HL-60/S4 (cell line): Measurements from ENCODE around the gene CNKSR3.

ENCODE experiments used
- in situ Hi-C: fragments of 300-500 bp; cut with MboI; formaldehyde crosslinking; loops from 2 replicates; pipeline ENCODE4 v1.14.3; 2022; ENCODE audit warnings: low sequenced_read_pairs

Gene CNKSR3

DNA sequence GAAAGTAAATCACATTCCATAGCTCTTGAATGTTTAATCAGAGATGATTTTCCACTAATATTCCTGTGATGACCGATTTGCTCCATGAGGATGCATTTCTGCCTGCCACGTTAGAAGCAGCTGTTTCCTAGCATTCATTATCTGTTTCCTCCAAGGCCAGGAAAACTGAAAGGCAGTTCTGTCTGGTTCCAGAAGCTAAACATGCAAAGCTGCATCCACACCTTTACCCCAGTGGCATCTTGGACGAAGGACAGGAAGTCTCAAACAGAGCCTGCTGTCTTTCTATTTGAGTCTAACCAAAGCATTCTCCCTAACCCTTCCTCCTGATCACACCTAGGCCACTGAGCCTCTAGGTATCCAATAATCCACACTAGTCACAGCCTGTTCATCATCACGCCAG lies 27.6 kb downstream of the CNKSR3 start:
- in situ Hi-C loops: no loop called here

DNA sequence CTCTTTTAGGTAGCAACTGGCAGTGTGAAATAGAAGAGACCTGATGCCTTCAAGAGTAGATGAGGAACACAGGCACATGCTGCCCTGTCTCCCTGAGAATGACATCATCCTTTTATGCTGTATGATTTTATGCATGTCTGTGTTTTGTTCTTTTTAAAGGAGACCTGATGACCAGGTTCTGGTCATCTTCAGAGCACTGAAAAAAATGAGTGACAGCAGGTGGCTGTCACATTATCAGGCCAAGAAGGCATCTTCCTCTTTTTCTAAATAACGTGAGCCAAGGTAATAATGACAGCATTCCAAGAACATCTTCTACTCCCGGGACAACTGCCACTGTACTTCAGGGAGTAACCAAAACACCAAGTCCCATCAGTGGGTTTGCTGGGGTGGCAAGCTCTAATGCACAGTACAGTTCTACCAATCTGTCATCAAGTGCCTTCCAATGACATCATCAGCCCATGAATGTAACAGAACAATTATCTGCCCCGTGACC lies 28.9 kb downstream of the CNKSR3 start:
- in situ Hi-C loops: no loop called here

DNA sequence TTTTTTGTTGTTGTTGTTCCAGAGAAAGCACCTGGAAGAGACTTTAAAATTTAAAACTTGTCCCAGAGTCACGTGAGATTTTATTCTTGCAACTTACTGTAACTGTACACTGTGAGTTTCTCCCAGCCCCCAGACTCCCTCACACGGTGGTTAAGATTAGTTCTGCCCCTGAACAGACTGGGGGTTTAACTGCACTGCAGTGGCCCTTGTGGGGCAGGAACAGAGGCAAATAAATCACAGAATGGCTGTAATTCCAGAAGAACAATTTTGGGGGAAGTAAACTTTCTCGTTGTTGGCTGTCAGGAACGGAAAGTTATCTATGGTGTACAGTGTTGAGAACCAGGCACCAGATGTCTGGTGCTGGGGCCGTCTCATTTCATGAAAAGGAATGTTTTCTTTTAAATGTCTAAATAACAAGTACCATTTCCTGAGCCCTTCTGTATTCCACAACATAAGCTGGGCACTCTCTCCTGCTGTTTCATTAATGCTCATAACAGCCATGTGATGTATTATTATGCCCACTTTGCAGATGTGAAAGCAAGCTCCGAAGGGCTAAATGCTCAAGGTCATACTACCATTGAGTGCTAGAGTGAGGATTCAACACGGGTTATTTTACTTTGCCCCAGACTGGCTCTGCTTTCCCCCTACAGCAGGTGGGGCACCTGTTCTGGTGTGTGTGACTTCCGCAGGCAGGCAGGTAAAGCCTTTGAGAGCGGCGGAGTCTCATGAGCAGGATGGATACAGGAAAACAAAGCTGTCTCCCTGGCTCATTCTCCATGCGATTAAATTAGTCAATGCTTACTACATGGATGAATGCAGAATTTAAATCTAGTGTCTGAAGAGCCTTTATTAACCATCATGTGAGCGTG lies 30.5 kb downstream of the CNKSR3 start:
- in situ Hi-C loops: no loop called here

DNA sequence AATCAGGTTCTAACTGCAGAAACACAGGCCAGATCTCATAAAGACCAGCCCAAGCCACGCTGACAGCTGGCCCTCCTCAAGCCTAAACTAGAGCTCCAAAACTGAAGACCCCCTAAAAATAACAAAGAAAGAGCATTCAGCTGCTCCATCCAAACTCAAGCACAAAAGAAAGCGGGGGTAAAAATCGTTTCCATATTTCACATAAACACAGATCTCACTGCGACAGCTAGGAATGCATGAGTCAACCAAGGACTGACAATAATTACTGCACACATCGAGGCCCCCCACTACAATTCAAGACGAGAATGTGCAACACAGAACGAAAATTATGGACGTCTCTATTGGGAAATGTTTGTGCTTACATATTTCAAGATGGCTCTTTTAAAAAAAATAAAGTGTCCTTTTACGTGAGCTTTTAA lies 31.1 kb downstream of the CNKSR3 start:
- in situ Hi-C loops: no loop called here

DNA sequence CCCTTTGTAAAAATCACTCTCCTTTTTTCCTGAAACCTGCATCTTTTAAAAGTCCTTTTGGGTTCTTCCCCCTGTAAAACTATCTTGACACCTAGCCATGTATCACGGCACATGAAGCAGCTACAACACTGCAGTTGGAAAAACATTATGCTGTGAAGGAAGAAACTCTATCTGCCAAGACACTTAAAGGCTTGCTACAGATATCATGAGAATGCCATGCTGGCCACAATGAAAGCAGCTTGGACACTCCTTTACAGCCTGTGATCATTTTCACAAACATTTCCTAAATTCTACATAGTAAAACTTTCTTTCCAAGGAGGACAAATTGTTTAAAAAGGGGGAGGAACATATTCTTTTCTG lies 31.8 kb downstream of the CNKSR3 start:
- in situ Hi-C loops: no loop called here

DNA sequence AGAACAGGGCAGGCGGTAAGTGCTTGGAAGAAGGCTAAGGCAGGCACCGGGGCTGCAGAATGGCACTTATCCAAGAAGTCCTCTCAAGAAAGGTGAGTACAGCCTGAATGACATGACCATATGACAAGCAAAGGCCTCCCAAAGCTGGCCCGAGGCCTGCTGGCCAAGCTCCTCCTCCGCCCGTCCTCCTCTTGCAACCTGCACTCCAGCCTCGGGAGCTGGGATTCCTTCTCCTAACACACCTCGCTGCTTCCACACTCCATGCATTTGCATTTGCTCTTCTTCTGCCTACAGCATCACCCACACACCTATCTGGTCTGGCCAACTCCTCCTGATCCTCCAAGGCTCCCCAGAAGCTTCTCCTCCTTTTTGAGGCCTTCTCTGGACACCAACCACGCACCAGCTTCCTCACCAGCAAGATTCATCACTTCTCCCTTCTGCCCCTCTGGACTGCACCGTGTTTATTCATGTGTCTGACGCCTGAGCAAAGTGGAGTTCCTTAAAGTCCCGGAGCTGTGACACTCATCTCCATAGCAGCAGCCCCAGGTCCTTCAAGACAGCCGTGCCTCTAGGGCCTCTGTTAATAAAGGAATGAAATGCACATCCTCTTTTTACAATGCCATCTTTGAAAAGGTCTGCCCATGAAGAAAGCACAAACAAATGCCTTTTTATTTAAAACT lies 32.3 kb downstream of the CNKSR3 start:
- in situ Hi-C loops: no loop called here

DNA sequence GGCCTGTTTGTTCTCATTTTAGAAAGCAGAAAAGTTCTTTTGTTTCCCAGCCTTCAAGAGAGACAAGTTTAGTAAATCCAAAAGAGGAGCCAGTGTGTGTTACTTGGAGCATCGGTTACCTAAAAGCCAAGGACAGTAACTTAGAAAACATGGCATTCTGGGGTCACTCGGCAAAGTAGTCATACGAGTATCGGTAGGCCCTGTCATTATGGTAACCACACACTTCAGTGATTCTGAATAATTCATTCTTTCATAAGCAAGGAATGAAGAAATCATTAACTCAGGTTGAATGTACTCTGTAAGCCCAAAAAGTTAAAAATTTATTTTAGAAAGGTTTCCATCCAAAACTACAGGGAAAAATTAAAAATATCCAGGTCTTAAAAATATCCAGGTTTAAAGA lies 34.0 kb downstream of the CNKSR3 start:
- in situ Hi-C loops: no loop called here

DNA sequence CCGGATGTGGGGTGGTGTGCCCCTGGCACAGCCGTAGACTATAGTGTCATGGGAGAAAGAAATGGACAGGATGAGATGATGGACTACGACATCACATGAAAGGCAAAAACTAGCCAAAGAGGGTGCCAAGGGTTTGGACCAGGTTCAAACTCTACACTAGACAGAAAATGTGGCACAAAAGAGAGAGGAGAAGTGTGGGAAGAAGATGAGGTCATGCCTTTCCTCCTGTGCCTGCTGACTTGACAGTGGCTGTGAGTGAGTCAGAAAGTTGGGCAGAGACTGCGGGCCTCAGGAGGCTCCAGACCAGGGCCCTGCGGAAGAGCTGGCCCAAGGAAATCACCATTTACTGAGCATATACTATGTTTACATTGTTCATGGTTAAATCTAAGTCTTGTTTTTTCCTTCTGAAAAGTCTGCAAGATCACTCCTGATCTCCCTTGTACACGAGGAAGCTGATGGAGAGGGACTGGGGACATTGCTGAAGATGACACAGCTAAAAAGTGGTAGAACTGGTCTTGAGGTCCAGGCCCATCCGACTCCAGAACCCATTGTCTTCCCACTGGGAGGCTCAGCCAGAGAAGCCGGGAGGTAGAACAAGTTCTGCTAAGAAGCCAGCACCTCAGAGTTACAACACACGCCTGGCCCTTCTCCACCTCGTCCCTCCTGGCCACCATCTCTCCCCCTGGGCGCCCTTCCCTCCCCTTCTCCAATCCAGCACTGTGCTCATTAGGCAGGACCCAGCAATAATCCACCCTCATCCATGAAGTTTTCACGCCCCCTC lies 35.6 kb downstream of the CNKSR3 start:
- in situ Hi-C loops: no loop called here

DNA sequence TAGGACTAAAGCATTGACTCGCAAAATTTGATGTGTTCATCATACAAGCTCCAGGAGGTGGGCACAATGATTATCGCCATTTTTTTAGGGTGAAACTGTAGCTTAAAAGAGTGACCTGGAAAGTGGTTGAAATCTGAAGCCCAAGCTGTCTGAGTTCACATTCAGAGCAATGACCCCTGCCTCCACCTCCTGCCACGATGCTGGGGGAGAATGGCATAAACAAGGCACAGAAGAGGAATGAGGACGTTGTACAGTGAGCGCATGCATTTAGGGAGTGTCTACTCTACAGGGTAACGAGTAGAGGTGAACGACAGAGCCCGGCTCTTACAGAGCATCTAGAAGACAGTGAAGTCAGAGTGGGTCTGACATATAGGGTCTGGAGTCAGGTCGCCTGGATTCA lies 37.2 kb downstream of the CNKSR3 start:
- in situ Hi-C loops: no loop called here

DNA sequence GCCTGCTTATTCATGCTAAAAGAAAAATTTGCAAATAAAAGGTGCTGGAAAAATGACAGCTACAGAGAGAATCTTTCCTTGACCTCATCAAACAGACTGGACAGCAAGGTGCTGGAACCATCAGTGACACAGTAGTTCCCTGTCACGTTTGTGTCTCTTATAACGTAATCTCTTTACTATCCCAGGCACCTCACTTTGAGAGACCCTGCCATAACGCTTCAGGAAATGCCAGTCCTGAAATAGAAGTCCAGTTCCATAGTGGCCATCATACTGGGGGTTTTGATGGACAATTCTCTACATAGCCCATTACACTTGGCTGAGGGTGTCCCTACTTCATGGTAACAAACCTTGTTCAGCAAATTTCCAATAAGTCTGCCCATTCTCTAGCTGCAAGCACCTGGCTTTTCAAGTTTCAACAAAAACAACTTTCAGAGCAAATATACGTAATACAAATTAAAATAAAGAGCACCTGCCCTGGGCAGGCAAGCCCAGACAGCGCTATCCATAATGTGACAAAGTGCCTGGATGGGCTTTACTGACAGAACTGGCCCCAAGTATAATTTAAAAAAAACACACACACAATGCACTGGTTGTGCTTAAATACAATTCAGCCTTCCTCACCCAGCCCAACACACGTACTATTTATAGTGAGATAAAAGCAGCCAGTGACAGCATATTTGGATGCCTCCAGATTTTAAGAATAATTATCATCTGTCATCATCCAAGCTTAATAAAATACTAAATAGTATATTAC lies 38.7 kb downstream of the CNKSR3 start:
- in situ Hi-C loops: no loop called here

DNA sequence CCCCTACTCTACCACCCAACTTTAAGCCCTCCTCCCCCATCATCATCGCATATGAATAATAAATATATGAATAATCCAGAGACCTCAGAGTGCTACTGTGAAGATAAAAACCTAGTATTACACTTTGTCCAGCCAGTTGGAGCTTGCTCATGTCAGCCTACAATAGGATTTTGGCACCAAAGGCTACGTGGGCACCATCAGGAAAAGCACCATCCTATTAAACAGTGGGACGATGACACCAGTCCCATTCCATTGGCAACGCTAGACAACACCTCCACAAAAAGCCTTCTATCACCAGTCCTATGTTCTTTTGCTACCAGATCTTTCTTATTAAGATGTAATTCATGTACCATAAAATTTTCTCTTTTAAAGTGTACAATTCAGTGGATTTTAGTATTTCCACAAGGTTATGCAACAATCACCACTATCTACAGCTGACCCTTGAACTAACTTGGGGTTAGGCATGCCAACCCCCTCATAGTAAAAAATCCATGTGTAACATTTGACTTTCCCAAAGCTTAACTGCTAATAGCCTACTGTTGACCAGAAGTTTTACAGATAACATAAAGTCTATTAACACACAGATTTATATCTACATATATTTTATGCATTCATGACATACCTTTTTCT lies 41.1 kb downstream of the CNKSR3 start:
- in situ Hi-C loops: no loop called here

DNA sequence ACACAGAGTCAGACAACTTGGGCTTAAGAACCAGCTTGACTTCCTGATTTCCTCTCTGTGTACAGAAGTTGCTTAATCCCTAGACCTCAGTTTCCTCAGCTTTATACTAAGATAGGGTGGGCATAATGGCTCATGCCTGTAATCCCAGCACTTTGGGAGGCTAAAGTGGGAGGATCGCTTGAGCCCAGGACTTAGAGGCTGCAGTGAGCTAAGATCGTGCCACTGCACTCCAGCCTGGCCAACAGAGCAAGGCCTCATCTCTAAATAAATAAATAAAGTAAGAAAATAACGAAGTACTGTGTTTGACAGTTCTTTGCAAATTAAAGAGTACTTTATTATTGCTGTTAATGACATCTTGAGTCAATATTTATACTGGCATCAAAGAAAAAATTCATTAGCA lies 41.7 kb downstream of the CNKSR3 start:
- in situ Hi-C loops: no loop called here

DNA sequence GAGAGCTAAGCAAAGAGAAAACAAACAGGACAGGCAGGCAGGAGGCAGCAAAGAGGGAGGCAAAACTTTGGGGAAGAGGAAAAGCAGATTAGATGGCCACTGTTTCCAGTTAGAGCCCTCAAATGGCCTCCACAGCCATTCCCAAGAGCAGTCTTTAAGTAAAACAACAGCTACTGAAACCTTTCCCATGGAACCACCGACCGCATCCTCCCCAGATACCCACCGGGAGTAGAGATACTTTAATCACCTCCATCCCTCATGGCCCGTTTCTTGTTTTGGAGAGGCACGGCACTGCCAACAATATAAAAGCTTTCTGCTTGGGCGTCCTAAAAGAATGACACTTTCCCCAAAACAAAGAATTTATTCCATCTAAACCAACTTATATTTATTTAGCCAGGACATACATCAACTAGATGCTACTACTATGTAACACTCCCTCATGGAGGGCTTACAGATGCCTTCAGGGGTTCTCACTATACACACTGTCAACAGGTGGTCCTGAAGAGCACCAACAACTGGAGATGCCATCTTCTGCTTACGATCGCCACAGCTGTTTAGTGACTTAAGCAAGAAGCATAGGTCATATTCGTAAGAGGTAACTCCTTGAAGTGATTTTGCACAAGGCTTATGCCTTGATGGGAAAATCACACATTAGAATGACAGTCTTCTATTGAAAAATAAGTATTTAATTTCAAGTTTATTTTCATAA lies 43.4 kb downstream of the CNKSR3 start:
- in situ Hi-C loops: no loop called here

DNA sequence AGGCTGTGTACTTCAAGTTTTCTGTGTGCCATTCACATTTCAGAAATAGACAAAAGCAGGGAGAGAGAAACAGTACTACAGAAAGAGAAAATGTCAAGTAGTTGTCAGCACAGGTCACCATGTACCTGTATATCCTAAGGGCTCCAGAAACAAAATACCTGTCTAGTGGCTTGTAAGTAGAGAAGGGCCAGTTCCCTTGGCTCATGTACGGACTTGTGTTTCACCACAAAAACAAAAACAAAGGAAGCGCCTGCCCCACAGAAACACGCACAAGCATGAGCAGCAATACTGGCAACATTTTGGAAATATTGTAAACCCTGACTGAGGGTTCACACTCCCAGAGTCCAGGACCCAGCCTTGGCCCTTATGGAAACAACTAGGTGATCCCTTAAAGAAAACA lies 44.3 kb downstream of the CNKSR3 start:
- in situ Hi-C loops: no loop called here

DNA sequence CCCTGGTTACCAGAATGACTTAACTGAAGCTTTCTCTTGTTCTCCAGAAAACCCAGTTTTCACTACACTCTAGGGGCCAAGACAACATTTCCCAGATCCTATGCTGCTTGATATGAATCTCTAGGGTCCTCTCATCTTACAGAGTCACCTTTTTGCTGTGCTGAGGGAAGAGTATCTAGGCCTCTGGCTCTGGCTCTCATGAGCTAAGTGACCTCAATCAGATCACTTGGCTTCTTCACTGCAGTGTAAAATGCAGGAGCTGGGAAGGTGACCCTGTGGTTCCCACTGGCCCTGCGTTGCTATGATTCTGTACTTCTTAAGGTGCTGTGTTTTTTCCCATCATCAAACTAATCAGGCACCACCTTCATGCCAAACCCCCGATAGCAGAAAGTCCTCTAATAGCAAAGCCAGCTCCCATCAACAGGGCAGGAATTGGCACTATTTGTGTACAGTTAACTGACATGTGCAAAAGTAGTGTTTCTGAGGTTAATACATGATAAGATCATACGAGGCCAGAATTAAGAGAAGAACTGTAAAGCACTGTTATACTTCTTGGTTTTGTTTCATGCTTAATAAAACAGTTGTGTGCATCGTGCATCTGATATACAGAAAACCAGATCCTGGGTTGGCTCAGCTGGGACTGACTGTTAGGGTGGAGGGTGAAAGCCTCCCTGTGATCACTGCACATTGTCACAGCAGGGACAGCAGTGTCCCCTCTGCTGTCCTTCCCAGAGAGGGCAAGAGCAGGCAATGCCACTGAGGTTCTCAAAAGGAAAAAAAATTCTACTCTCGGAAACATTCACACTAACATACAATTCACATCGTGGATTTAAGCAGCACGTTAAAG lies 46.7 kb downstream of the CNKSR3 start:
- in situ Hi-C loops: no loop called here

DNA sequence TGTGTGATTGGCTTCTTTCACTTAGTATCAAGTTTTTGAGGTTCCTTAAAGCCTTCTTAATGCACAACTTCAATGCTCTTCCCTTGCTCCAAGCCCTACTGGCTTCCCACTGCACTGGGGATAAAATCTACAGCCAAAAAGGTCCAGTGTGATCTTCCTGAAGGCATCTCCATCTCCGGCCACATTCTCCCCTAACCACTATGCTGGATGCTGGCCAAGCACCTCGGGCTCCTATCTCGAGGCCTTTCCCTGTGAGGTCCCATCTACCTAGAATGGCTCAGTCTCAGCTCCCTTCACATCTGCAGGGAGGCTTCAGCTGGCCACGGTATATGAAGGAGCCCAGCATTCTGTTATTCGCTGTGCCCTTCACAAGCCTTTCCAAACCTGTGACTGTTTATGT lies 48.1 kb downstream of the CNKSR3 start:
- in situ Hi-C loops: no loop called here

DNA sequence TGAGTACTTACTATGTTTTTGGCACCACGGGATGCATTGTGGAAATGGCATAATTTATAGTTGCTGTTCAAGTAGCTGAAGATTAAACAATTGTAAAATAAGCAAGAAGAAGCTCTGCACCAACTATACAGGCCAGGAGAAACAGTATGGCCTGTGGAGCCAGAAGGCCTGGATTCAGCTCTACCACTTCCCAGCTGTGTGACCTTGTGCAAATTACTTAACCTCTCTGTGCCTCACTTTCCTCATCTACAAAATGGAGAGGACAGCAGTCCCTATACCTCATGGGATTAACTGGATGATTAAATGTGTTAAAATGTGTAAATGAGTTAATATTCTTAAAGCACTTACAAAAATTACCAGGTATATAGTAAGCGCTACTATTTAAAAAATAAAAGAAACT lies 49.1 kb downstream of the CNKSR3 start:
- in situ Hi-C loops: no loop called here

DNA sequence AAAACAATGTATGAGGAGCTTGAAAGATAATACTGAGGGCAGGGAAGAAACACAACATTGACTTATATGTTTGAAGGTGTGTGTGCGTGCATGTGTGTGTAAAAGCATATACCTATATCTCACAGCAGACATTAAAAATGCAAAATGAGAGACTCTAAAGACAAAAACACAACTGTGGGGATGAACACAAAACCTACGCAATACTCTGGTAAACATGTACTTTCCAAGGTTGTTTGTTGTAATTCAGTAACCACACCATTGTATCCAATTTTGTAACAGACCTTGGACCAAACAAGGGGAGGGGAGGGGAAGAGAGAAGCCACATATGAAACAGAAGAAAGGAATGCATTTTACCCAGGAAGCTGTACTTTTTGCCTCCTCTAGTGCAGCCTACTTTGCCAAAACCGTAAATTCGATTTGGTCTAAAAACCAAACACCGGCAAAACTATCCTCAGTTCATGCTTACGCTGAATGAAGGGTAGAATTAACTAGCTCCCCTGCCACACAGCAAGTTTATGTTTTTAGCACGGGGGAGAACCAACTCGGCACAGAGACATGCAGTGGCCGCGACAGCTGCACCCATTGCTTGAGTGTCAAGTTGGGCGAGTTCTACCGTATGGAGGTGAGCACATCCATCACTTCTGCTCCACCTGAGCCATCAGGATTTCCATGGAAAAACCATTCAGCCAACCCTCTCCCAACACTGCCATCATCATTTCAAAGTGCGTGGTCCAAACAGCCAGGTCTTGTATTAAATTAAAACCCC lies 50.0 kb downstream of the CNKSR3 start:
- in situ Hi-C loops: no loop called here
